Fibroblast of skin of abdomen (primary cell): ENCODE data around the gene LAMTOR1.

ENCODE experiments used
- DNase-seq: peaks from one replicate; pipeline ENCODE4 v3.0.0-alpha.2; 2013

LAMTOR1 gene

GRCh38 chr11:72080326-72081183, 22.5 kb downstream of the LAMTOR1 start, which contains the start of the genes LRRC51 and NUMA1:
Gene LRRC51, plus strand, starts transcription at chr11:72080850. Its CDS starts 8,234 bp downstream, at chr11:72089084.
Gene NUMA1, minus strand, starts transcription at chr11:72080542. Its CDS starts 44,599 bp downstream, at chr11:72035943.
- peak; percentile 100 for DNase-seq

GRCh38 chr11:72079819-72080325, 23.2 kb downstream of the LAMTOR1 start:
- no peak for DNase-seq

GRCh38 chr11:72078477-72078876, 24.6 kb downstream of the LAMTOR1 start:
- DNase-seq, result no peak

- DNase-seq, result no peak
These were observed 27.3 kb downstream of the LAMTOR1 start for GRCh38 chr11:72075756-72076155.

GRCh38 chr11:72075109-72075508, 28.0 kb downstream of the LAMTOR1 start:
- DNase-seq, result peak; percentile 37

- peak; percentile 82 for DNase-seq
These were observed 30.7 kb downstream of the LAMTOR1 start for GRCh38 chr11:72072348-72072747.

GRCh38 chr11:72070491-72070890, 32.6 kb downstream of the LAMTOR1 start:
- no peak for DNase-seq

- DNase-seq, result peak; percentile 66
These were observed 33.3 kb downstream of the LAMTOR1 start for GRCh38 chr11:72069787-72070251.

GRCh38 chr11:72069200-72069599, 33.9 kb downstream of the LAMTOR1 start:
- DNase-seq, result no peak

- DNase-seq, result no peak
These were observed 35.4 kb downstream of the LAMTOR1 start for GRCh38 chr11:72067676-72068075.

- DNase-seq, result no peak
These were observed 35.8 kb downstream of the LAMTOR1 start for GRCh38 chr11:72067266-72067665.

GRCh38 chr11:72066855-72067254, 36.2 kb downstream of the LAMTOR1 start:
- DNase-seq, result no peak

- no peak for DNase-seq
These were observed 41.2 kb downstream of the LAMTOR1 start for GRCh38 chr11:72061739-72062396.

- peak; percentile 59 for DNase-seq
These were observed 44.6 kb downstream of the LAMTOR1 start for GRCh38 chr11:72058416-72059034.

- no peak for DNase-seq
These were observed 54.2 kb downstream of the LAMTOR1 start for GRCh38 chr11:72048766-72049460.
